K562 (cell line): Measurements from ENCODE around the gene TEX54. TPM values are rescaled to one million over a fixed set of nuclear protein-coding genes. Genes with fewer than 3 reads are reported as not detected.

Experiments used
- BHLHE40 ChIP-seq: IDR thresholded peaks from 2 replicates; pipeline ENCODE4 v1.6.1; 2011; ENCODE audit warnings: low read length, improper control_type of control experiment
- CBX1 ChIP-seq: sonication (generic); IDR thresholded peaks from 2 replicates; pipeline ENCODE4 v1.6.1; 2016; ENCODE audit warnings: antibody characterized with exemption, low read depth, mild to moderate bottlenecking
- GATAD2A ChIP-seq: fragments of 450-650 bp; IDR thresholded peaks from 2 replicates; pipeline ENCODE4 v1.6.1; 2017
- HSF4 ChIP-seq: fragments of 250-450 bp; sonication (Bioruptor Pico); IDR thresholded peaks from 2 replicates; pipeline ENCODE4 v2.1.2; 2022; ENCODE audit warnings: mild to moderate bottlenecking, moderate library complexity, borderline replicate concordance
- NCOR1 ChIP-seq: fragments of 450-650 bp; IDR thresholded peaks from 2 replicates; pipeline ENCODE4 v1.6.1; 2016; ENCODE audit warnings: mild to moderate bottlenecking, moderate library complexity
- NFIX ChIP-seq: fragments of 250-450 bp; sonication (Bioruptor Pico); IDR thresholded peaks from 2 replicates; pipeline ENCODE4 v1.4.0; 2020; ENCODE audit warnings: low read depth, mild to moderate bottlenecking, moderate library complexity
- TRIM24 ChIP-seq, 2 experiments: fragments of 450-650 bp; IDR thresholded peaks; 2 replicates each; pipeline ENCODE4 v1.6.1; 2016
- polyA plus RNA-seq, 8 experiments: library from polyadenylated mRNA; depleted of rRNA in 4 of 8; stranded (reverse) in 5 of 8; unstranded in 3 of 8; fragments of >200 nt; fragmentation: Nextera tagmentation in 2 of 8; fragmentation: Illumina TruSeq in 1 of 8; extraction: Ambion mirVana in 2 of 8; extraction: Trizol in 1 of 8; gene quantifications; 2 replicates each; pipeline versions ENCODE4 v1.2.1 to v1.2.3, GENCODE V29; 2011 to 2014; ENCODE audit warnings: inconsistent platforms in 1 of 8, missing spikeins in 1 of 8
- total RNA-seq, 7 experiments: library from RNA; depleted of rRNA in 6 of 7; stranded (reverse); fragments of >200 nt in 6 of 7; fragmentation: Illumina TruSeq in 2 of 7; extraction: Trizol in 2 of 7; gene quantifications; 2 replicates each; pipeline versions ENCODE4 v1.2.1 to v1.2.3, GENCODE V29; 2011 to 2021; ENCODE audit warnings: low replicate concordance in 1 of 7
- TF ChIP-seq, protein P1 (sequence below), 2 experiments: IDR thresholded peaks in 1 of 2; conservative IDR thresholded peaks in 1 of 2; 2 replicates each; pipeline ENCODE4 v1.6.1; 2016; ENCODE audit warnings: low read depth in 2 of 2, mild to moderate bottlenecking in 1 of 2, missing compliant biosample characterization in 1 of 2, missing genetic modification characterization in 1 of 2, moderate library complexity in 1 of 2
- TF ChIP-seq, protein P2 (sequence below): fragments of 450-650 bp; formaldehyde crosslinking; IDR thresholded peaks from 2 replicates; pipeline ENCODE4 v1.4.0; 2022; ENCODE audit warnings: mild to moderate bottlenecking, moderate library complexity
- TF ChIP-seq, protein P3 (sequence below): fragments of 450-650 bp; IDR thresholded peaks from 2 replicates; pipeline ENCODE4 v1.7.0; 2016; ENCODE audit warnings: borderline replicate concordance
- TF ChIP-seq, protein P4 (sequence below): fragments of 450-650 bp; formaldehyde crosslinking; IDR thresholded peaks from 2 replicates; pipeline ENCODE4 v1.4.0; 2020; ENCODE audit warnings: mild to moderate bottlenecking, moderate library complexity
- TF ChIP-seq, protein P5 (sequence below), 3 experiments: IDR thresholded peaks in 2 of 3; conservative IDR thresholded peaks in 1 of 3; 2 replicates each; pipeline ENCODE4 v1.5.1; 2011 to 2012; ENCODE audit warnings: low read length in 3 of 3, mild to moderate bottlenecking in 3 of 3, control low read depth in 2 of 3, improper control_type of control experiment in 1 of 3, inconsistent platforms in 1 of 3, low read depth in 1 of 3, mixed read lengths in 1 of 3, moderate library complexity in 1 of 3; ENCODE audit not compliant: insufficient read depth in 2 of 3
- TF ChIP-seq, protein P6 (sequence below): IDR thresholded peaks from 2 replicates; pipeline ENCODE4 v1.6.1; 2011; ENCODE audit warnings: borderline replicate concordance, low read depth, mild to moderate bottlenecking, moderate library complexity, low read length; ENCODE audit not compliant: insufficient read depth, poor library complexity, severe bottlenecking

Gene TEX54
- total and polyA plus RNA-seq, 9 of the 15 experiments (the other 6 are each of a cell fraction or from before 2014, with no cell fraction given), result not detected

DNA sequence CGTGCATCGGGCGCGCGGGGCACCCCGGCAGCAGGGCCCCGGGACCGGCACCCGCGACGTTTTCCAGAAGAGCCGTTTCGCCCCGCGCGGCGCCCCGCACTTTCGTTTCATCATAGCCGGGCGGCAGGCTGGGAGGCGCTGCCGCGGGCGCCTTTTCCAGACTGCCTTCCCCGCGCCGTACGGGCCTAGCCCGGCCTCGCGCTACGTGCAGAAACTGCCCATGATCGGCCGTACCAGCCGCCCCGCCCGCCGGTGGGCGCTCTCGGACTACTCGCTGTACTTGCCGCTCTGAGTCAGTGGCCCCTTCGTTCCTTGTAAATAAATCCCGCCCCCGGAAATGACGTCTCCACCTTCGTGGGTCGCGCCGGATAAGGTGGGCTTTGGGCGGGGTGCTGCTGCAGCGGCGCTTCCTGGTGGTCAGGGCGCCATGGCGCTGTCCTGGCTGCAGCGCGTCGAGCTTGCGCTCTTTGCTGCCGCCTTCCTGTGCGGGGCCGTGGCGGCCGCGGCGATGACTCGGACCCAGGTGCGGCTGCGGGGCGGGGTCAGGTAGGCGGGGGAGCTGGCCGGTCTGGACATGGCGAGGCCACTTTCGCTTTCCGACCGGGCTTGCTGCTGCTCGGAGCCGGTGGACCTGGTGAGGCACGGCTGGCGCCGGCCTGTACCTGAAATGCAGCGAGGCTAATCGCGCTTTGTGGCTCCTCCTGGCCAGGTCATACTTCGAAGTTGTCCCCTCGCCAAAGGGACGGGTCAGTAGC, 45.5 kb downstream of the TEX54 start, which contains the start of gene TMEM179B (continued):
- TF ChIP-seq, protein P1, sequence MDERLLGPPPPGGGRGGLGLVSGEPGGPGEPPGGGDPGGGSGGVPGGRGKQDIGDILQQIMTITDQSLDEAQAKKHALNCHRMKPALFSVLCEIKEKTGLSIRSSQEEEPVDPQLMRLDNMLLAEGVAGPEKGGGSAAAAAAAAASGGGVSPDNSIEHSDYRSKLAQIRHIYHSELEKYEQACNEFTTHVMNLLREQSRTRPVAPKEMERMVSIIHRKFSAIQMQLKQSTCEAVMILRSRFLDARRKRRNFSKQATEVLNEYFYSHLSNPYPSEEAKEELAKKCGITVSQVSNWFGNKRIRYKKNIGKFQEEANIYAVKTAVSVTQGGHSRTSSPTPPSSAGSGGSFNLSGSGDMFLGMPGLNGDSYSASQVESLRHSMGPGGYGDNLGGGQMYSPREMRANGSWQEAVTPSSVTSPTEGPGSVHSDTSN (CRISPR knock-in tag; IDR thresholded peaks at IDR 0.05; ENCODE audit: low read depth), result 0 out of 2 replicates have a peak, but pooled peaks have one; percentile 11
- TF ChIP-seq, protein P1 (tag; conservative IDR thresholded peaks at IDR 0.05; ENCODE audit: low read depth), result no peak
- TF ChIP-seq NFIX (CRISPR knock-in tag) (no peak), NCOR1 (peak; percentile 53; the same call in 1 of the 2 replicates), BHLHE40 (peak; percentile 4; the same call in 1 of the 2 replicates), HSF4 (CRISPR knock-in tag) (no peak), CBX1 (peak; percentile 94; the same call in 1 of the 2 replicates), GATAD2A (no peak), TRIM24 (IDR thresholded peaks at IDR 0.05) (peak in 1 of 2 experiments; percentile 9; a peak in 1 of 4 replicates)
- TF ChIP-seq, protein P2, sequence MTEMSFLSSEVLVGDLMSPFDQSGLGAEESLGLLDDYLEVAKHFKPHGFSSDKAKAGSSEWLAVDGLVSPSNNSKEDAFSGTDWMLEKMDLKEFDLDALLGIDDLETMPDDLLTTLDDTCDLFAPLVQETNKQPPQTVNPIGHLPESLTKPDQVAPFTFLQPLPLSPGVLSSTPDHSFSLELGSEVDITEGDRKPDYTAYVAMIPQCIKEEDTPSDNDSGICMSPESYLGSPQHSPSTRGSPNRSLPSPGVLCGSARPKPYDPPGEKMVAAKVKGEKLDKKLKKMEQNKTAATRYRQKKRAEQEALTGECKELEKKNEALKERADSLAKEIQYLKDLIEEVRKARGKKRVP (CRISPR knock-in tag), result no peak
- TF ChIP-seq, protein P3, sequence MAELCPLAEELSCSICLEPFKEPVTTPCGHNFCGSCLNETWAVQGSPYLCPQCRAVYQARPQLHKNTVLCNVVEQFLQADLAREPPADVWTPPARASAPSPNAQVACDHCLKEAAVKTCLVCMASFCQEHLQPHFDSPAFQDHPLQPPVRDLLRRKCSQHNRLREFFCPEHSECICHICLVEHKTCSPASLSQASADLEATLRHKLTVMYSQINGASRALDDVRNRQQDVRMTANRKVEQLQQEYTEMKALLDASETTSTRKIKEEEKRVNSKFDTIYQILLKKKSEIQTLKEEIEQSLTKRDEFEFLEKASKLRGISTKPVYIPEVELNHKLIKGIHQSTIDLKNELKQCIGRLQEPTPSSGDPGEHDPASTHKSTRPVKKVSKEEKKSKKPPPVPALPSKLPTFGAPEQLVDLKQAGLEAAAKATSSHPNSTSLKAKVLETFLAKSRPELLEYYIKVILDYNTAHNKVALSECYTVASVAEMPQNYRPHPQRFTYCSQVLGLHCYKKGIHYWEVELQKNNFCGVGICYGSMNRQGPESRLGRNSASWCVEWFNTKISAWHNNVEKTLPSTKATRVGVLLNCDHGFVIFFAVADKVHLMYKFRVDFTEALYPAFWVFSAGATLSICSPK, result no peak
- TF ChIP-seq, protein P4, sequence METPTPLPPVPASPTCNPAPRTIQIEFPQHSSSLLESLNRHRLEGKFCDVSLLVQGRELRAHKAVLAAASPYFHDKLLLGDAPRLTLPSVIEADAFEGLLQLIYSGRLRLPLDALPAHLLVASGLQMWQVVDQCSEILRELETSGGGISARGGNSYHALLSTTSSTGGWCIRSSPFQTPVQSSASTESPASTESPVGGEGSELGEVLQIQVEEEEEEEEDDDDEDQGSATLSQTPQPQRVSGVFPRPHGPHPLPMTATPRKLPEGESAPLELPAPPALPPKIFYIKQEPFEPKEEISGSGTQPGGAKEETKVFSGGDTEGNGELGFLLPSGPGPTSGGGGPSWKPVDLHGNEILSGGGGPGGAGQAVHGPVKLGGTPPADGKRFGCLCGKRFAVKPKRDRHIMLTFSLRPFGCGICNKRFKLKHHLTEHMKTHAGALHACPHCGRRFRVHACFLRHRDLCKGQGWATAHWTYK (CRISPR knock-in tag), result peak; percentile 76; the same call in 1 of the 2 replicates
- TF ChIP-seq, protein P5, sequence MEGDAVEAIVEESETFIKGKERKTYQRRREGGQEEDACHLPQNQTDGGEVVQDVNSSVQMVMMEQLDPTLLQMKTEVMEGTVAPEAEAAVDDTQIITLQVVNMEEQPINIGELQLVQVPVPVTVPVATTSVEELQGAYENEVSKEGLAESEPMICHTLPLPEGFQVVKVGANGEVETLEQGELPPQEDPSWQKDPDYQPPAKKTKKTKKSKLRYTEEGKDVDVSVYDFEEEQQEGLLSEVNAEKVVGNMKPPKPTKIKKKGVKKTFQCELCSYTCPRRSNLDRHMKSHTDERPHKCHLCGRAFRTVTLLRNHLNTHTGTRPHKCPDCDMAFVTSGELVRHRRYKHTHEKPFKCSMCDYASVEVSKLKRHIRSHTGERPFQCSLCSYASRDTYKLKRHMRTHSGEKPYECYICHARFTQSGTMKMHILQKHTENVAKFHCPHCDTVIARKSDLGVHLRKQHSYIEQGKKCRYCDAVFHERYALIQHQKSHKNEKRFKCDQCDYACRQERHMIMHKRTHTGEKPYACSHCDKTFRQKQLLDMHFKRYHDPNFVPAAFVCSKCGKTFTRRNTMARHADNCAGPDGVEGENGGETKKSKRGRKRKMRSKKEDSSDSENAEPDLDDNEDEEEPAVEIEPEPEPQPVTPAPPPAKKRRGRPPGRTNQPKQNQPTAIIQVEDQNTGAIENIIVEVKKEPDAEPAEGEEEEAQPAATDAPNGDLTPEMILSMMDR (IDR thresholded peaks at IDR 0.05 in 2 of 3, conservative IDR thresholded peaks at IDR 0.05 in 1 of 3; ENCODE audit: insufficient read depth in 2 of 3, low read depth in 1 of 3, low read length in 3 of 3), result peak; percentile 67 to 90 (median 81)
- TF ChIP-seq, protein P6, sequence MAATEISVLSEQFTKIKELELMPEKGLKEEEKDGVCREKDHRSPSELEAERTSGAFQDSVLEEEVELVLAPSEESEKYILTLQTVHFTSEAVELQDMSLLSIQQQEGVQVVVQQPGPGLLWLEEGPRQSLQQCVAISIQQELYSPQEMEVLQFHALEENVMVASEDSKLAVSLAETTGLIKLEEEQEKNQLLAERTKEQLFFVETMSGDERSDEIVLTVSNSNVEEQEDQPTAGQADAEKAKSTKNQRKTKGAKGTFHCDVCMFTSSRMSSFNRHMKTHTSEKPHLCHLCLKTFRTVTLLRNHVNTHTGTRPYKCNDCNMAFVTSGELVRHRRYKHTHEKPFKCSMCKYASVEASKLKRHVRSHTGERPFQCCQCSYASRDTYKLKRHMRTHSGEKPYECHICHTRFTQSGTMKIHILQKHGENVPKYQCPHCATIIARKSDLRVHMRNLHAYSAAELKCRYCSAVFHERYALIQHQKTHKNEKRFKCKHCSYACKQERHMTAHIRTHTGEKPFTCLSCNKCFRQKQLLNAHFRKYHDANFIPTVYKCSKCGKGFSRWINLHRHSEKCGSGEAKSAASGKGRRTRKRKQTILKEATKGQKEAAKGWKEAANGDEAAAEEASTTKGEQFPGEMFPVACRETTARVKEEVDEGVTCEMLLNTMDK, result peak; percentile 10
